Measurements from ENCODE around the gene SLFN5. TPM values are rescaled to one million over a fixed set of nuclear protein-coding genes. Genes with fewer than 3 reads are reported as not detected.

Gene SLFN5
- total RNA-seq, 1 donor from 2014 or later, result 18.2 TPM

- H3K36me3 Mint-ChIP-seq (ENCODE audit: low read depth, unreplicated experiment), result no peaks in the 10 kb centered on the region
- H3K4me1 Mint-ChIP-seq (ENCODE audit: unreplicated experiment), result peaks cover 19% of the 10 kb centered on the region
- peaks cover 6% of the 10 kb centered on the region for H3K27me3 Mint-ChIP-seq (ENCODE audit: unreplicated experiment)
- DNase-seq (ENCODE audit: low spot score), result no peak
- H3K27ac Mint-ChIP-seq (ENCODE audit: unreplicated experiment), result no peak overlapping the region
- no peaks in the 10 kb centered on the region for H3K9me3 Mint-ChIP-seq (ENCODE audit: unreplicated experiment)
- no peak for TF ChIP-seq CTCF (IDR thresholded peaks at IDR 0.05; ENCODE audit: unreplicated experiment)
- no peak overlapping the region for H3K4me3 Mint-ChIP-seq (ENCODE audit: unreplicated experiment)
These were observed 2.3 kb downstream of the SLFN5 start for GRCh38 chr17:35245196-35245486.

- DNase-seq (ENCODE audit: low spot score), result no peak
- no peak overlapping the region for H3K27ac Mint-ChIP-seq (ENCODE audit: unreplicated experiment)
- H3K36me3 Mint-ChIP-seq (ENCODE audit: low read depth, unreplicated experiment), result no peaks in the 10 kb centered on the region
- peaks cover 14% of the 10 kb centered on the region for H3K4me1 Mint-ChIP-seq (ENCODE audit: unreplicated experiment)
- no peak overlapping the region for H3K4me3 Mint-ChIP-seq (ENCODE audit: unreplicated experiment)
- H3K9me3 Mint-ChIP-seq (ENCODE audit: unreplicated experiment), result no peaks in the 10 kb centered on the region
- peaks cover 1% of the 10 kb centered on the region for H3K27me3 Mint-ChIP-seq (ENCODE audit: unreplicated experiment)
- TF ChIP-seq CTCF (IDR thresholded peaks at IDR 0.05; ENCODE audit: unreplicated experiment), result no peak
These were observed 9.8 kb downstream of the SLFN5 start for GRCh38 chr17:35252651-35253050.

- Mint-ChIP-seq H3K27ac (ENCODE audit: unreplicated experiment) (peak overlapping the region; percentile 80), H3K36me3 (ENCODE audit: low read depth, unreplicated experiment) (no peaks in the 10 kb centered on the region), H3K4me1 (ENCODE audit: unreplicated experiment) (peaks cover 14% of the 10 kb centered on the region), H3K9me3 (ENCODE audit: unreplicated experiment) (no peaks in the 10 kb centered on the region), H3K27me3 (ENCODE audit: unreplicated experiment) (peaks cover 1% of the 10 kb centered on the region), H3K4me3 (ENCODE audit: unreplicated experiment) (no peak overlapping the region)
- DNase-seq (ENCODE audit: low spot score), result peak; percentile 18
- TF ChIP-seq CTCF (IDR thresholded peaks at IDR 0.05; ENCODE audit: unreplicated experiment), result no peak
These were observed 11.4 kb downstream of the SLFN5 start for GRCh38 chr17:35254107-35254773.

- Mint-ChIP-seq H3K4me3 (ENCODE audit: unreplicated experiment) (no peak overlapping the region), H3K27ac (ENCODE audit: unreplicated experiment) (no peak overlapping the region)
- no peak for DNase-seq (ENCODE audit: low spot score)
These were observed 12.4 kb downstream of the SLFN5 start for GRCh38 chr17:35255316-35255715.

More at GRCh38 chr17:35255316-35255715, 12.4 kb downstream of the SLFN5 start:
- Mint-ChIP-seq H3K4me1 (ENCODE audit: unreplicated experiment) (peaks cover 14% of the 10 kb centered on the region), H3K9me3 (ENCODE audit: unreplicated experiment) (no peaks in the 10 kb centered on the region), H3K27me3 (ENCODE audit: unreplicated experiment) (peaks cover 1% of the 10 kb centered on the region), H3K36me3 (ENCODE audit: low read depth, unreplicated experiment) (no peaks in the 10 kb centered on the region)
- TF ChIP-seq CTCF (IDR thresholded peaks at IDR 0.05; ENCODE audit: unreplicated experiment), result no peak
